Ovary (tissue), 3 donors: ENCODE data around the gene MDH2.

Source experiments
- EP300 ChIP-seq: sonication (generic); formaldehyde crosslinking; IDR thresholded peaks from one replicate; pipeline ENCODE4 v1.6.1; 2017; ENCODE audit warnings: antibody characterized with exemption
- TF ChIP-seq, protein P1 (sequence below), 3 donors: fragments of 450-650 bp in 2 of 3; fragments of 200-600 bp in 1 of 3; IDR thresholded peaks; one replicate each; pipeline versions ENCODE4 v1.5.1 to v1.8.0; 2016 to 2022; ENCODE audit warnings: antibody characterized with exemption in 3 of 3, mild to moderate bottlenecking in 1 of 3
- donor health status: DM: no; HTN: no; CAD: no.

GRCh38 chr7:76065016-76065612 is 17.2 kb downstream of the MDH2 start:
- no peak for TF ChIP-seq EP300
- TF ChIP-seq, protein P1, sequence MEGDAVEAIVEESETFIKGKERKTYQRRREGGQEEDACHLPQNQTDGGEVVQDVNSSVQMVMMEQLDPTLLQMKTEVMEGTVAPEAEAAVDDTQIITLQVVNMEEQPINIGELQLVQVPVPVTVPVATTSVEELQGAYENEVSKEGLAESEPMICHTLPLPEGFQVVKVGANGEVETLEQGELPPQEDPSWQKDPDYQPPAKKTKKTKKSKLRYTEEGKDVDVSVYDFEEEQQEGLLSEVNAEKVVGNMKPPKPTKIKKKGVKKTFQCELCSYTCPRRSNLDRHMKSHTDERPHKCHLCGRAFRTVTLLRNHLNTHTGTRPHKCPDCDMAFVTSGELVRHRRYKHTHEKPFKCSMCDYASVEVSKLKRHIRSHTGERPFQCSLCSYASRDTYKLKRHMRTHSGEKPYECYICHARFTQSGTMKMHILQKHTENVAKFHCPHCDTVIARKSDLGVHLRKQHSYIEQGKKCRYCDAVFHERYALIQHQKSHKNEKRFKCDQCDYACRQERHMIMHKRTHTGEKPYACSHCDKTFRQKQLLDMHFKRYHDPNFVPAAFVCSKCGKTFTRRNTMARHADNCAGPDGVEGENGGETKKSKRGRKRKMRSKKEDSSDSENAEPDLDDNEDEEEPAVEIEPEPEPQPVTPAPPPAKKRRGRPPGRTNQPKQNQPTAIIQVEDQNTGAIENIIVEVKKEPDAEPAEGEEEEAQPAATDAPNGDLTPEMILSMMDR (IDR thresholded peaks at IDR 0.05): no peak
